ENCODE measurements around the gene MDGA2.

MDGA2 gene

DNA sequence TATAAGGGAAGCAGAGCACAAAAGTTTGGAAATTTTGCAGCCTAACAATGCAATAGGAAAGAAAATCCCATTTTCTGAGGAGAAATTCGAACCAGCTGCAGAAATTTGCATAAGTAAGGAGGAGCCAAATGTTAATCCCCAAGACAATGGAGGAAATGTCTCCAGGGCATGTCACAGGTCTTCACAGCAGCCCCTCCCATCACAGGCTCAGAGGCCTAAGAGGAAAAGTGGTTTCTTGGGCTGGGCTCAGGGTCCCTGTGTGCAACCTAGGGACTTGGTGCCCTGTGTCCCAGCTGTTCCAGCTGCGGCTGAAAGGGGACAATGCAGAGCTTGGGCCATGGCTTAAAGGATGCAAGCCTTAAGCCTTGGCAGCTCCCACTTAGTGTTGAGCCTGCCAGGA is 190.0 kb downstream of the MDGA2 start:
- DNase-seq (ENCODE audit: low spot score), result no peak

DNA sequence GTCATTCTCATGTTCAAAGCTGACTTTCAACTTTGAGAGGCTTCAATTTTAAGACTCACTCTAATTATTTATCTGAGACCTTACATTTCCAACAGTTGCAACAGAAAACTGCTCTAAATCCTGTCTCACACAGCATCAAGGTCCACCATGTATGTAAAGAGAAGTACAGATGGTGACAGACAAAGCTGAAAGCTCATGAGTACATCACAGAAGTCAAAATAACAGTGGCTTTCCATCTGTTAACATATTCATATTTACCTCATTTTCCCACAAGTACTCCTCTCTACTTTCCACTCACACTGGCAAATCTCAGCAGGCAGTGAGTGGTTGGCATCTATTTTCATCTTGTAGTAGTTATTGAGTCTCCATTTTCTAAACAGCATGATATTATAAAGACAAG is 192.0 kb downstream of the MDGA2 start:
- DNase-seq (ENCODE audit: low spot score), result no peak

DNA sequence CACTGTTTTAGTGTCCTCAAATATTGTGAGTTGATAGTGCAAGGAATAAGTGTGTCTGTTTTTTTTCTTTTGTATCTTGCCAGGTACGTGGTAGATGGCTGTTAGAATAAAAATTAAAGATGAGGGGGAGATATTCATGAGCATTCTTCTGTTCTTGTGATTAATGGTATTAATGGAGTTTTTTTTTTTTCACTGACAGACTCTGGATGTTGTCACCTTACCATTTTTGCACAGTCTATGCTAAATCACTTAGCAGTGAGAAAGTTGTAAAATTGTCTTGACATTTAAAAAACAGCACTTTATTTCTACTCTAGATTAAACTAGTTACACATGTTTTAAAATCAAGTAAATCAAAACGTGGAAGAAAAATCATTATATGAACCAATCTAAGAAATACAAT is 204.3 kb downstream of the MDGA2 start:
- DNase-seq (ENCODE audit: low spot score), result no peak

DNA sequence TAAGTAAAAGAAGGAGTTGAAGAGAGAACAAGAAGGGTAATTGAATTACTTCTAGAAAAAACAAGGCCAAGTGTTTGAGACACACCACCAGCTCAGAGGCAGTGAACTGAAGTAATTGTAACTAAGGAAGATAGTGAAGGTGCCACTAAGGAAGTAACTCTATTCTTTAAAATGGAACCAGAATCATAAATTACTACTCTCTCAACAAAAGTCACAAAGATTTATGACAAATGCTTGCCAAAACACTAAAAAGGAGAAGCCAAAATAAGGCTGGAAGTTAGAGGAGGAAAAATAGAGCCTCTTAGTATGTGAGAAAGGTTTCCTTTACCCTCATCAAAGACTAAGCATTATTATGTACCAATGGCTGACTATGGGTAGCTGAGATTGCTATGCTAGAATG is 208.5 kb downstream of the MDGA2 start:
- no peak for DNase-seq (ENCODE audit: low spot score)

DNA sequence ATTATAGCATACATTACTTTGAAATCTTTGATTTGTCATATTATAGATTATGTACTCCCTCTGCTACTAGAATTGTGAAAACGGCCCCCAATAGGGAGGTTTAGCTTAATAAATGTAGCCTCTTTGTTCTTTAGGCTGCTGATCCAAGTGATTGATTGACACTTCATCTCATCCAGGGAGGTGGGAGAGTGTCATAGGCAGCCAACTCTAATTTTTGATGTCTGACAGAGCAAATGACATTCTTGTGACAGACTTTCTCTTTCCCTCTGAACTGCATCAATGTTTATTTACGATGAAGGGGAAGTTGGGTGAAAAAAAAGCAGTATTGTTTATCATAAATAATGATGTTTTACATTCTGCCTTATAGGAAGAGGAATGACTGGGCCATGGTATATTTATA is 221.4 kb downstream of the MDGA2 start:
- DNase-seq (ENCODE audit: low spot score), result no peak

DNA sequence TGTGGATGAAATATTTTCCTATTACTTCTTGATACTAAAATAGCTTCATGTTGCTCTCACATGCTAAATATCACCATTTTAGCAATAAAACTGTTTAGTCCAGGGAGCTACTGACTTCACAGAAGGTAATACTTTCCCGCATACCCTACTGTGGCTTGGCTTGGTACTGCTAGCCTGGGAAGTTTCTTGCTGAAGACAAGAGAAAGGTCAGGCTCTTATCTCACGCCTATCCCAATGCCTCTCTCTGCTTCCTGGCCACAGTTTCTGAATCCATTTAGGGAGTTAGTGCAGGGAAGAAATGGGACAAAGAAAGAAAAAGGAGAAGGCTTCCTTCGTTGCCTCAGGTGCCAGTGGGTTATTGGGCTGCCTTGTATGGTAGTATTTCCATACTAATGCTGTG is 228.3 kb downstream of the MDGA2 start:
- no peak for DNase-seq (ENCODE audit: low spot score)

DNA sequence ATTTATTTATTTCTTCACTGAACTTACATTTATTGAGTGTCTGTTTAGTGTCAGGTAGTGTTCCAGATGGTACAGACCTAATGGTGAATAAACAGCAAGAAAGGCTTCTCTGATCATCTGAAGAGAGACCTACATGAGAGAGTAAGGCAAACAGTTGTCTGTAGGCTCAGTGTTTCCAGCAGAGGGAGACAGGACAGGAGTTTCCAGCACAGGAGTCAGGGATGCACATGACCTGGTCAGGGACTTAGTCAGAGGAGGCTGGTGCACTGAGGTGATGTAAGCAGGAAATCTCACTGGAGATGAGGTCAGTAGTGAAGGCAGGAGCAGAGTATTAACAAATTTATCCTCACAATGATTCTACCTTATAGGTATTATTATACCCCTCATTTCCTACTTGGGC is 233.2 kb downstream of the MDGA2 start:
- peak; percentile 91 for DNase-seq (ENCODE audit: low spot score)

DNA sequence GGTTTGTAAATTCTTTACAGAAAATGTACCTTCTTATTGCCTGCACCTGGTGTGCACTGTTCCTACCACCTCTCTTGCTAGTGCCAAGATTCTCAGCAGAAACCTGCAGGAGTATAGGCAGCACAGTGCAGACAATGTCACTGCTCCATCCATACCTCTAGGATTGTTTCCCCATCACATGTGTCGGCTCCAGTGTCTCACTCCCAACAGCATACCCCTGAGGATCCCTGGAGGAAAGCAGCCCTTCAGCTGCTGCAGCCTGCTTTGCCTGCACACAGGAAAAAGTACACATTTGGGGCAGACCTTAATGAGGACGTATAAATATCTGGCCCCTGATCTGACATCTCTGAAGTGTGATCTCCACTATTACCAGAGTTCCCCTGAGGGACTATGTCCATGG is 235.5 kb downstream of the MDGA2 start:
- DNase-seq (ENCODE audit: low spot score), result no peak

DNA sequence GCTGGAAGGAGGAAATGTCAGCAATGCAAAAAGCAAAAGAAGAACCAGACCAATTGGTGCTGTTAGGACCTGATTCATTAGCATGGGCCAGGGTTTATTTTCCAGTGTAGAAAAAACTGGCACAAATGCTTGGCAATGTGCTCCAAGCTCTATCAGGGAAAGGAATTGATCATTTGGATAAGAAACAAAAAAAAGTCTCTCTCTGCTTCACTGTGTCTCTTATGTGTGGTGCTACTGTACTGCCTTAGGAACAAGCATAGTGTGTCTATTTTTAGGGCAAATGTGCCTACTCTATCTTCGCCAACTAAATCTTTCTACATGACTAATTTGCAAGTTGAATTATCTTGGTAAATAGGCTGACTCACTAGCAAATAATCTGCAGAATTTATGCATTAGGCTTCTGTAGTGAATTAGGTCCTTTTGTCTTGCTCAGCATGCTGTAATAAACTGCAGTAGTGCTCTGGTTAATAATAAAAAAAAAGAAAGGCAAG is 236.7 kb downstream of the MDGA2 start:
- peak; percentile 36 for DNase-seq (ENCODE audit: low spot score)

DNA sequence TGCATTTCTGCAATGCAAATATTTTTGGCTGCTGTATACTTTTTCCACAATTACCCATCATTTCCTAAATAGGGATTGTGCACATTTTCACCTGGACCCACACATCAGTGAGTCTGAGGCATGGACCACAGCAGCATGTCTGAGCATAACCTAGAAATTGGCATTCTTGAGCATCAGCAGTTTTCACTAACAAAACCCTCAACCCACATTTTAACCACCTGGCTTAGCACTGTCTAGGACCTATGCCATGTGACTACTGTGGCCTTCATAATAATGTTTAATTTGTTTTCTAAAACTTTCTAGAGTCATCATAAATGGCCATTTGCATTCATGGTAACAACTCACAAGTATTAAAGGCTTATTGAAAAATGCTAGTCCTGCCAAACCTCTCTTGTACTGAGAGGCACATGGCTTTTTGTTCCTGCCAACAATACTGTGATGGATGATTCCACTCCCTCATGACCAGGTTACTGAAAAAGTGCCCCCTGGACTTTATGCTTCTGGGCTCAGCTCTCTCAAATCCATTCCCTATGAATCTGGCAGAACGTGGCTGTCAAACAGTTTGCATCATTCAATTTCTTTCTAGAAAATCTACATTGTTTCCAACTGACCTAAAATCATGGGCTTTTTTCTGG is 240.0 kb downstream of the MDGA2 start:
- no peak for DNase-seq (ENCODE audit: low spot score)

DNA sequence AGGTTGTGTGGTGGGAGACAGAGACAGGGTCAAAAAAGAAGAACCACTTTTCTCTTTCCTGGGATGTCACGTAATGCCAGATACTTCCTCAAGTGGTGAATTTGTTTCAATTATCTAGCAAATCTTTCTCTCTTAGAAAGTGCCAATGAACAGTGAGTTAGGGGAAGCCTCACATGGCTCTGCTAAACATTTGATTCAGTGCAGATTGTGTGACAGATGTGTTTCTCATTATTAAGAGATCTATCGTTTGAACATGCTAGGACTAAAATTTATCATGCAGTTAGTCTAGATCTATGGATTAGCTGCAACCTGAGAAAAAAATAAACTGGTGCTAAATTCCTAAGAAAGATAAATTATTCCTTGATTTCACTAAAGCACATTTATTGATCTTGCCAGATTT is 247.8 kb downstream of the MDGA2 start:
- DNase-seq (ENCODE audit: low spot score), result no peak

DNA sequence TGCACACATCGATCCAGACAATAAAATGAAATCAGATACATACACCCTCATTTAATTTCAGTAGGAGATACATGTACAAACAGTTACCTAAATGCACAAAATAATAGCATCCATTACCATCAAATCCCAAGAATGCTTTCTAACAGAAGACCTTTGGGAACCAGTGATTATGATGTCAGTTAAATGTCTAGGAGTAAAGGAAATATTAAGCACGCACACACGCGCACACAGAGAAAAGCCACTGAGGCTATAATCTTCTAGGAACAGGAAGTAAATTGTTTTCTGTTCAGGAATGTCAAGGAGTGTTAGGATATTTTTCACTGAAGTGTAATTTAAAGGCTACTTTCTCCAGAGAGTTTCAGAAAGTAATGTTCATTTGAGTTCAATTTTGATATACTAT is 250.1 kb downstream of the MDGA2 start:
- DNase-seq (ENCODE audit: low spot score), result no peak

DNA sequence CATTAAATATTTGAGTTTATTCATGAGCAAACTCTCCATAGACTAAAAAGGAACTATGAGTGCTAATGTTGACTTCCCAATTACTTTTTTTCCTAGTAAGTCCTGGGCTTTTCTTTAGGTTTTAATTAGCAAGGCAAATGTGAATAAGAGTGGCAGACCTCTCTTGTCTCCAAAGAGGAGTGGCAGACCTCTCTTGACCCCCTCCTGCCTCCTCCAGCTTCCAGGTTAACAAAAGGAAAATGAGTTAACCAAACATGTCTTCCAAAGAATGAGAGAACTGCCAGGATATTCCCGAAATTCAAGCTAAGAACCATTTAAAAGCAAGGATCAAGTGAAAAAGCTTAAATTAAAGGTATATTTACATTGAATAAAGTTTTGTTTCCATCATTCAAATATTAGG is 253.2 kb downstream of the MDGA2 start:
- DNase-seq (ENCODE audit: low spot score), result no peak

DNA sequence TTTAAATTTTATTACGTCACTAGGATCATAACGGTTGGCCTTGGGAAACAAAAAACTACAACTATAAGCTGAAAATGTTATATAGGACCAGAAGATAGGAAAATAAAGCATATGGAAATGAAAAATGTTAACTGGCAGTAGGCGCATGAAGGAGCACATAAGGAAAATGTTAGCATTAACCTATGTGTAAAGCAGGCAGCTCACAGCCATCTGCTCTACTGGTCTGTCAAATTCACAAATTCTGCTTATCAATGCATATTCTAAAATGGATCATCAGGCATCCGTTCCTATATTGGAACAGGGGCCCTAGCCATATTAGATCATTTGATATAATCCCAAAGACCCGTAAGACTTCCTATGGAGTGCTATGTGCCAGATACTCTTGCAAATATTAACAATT is 263.9 kb downstream of the MDGA2 start:
- DNase-seq (ENCODE audit: low spot score), result no peak

DNA sequence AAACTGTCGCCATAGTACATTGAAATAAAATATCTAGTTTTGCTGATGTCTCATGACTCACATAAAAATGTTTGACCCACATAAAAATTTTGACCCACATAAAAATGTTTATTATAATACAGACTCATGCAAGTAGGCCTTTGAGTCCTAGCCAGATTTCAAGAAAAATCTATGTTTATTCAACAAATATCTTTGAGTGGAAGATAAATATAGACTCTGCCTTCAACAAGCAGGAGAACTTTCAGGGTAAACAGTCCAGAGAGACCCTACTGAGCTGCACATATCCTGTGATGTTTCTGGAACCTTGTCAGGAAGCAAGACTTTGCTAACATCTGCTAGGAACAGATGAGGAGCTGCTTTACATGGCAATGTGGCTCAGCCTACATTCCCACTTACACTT is 283.1 kb downstream of the MDGA2 start:
- no peak for DNase-seq (ENCODE audit: low spot score)

DNA sequence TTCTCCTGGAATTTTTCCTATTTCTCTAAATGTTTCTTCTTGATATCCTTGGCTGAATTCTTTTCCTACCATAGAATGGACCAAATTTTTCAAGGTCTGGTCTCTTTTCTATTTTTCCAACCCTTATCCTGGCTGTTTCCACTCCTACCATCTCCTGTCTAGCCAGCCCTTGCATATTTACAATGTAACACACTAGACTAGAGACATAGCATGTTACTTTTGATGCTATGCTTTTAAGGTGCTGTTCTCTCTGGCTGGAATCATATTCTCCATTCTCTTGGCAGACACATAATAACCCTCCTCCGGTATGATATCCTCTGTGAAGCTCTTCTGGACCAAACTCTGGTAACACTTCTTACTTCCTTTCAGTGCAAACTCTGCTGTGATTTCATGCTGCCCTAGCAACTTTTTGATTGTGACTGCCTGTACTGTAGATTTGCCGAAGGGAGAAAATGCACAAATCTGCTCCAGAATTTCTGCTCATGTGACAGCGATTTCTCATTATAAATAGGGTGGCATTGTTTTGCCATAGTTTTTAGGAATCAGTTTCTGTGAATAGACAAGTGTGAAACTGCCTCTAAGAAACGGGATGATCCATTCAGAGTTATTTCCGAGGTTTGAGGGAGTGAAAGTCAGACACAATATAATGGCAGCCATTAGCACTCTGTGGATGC is 284.4 kb downstream of the MDGA2 start:
- no peak for DNase-seq (ENCODE audit: low spot score)

DNA sequence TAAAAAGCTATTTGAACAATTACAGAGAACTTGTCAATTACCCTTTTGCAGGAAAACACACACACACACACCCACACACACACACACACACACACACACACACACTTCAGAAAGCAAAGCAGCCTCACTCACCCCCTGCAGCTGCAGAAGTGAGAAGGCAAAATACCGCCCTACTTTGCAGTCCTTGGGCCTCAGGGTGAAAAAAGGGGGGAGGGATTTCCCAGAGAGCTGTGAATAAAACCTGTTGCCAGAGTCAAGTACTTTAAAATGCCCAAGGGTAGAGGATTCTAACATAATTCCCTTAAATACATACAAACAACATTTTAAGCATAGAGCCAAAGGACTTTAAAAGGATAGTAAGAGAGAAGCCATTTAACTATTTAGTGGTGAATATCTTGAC is 285.9 kb downstream of the MDGA2 start:
- DNase-seq (ENCODE audit: low spot score), result no peak

DNA sequence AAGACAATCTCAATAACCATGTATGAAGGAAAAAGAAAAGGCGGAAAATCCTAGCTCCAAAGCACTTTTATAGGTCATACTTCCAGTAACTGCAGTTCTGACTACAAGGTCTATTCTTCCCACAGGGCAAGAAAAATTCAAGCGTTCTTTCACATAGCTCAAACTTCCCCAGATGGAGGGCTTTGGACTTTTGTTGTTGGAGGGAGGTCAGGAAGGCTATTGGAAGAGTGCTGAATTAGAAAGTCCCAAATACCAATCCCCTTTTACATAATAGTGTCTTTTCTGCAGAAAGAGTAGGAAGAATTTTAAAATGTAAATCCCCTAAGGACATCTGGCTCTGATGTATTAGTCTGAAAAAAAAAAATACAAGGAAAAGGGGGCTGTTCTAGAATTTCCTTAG is 309.4 kb downstream of the MDGA2 start:
- no peak for DNase-seq (ENCODE audit: low spot score)

DNA sequence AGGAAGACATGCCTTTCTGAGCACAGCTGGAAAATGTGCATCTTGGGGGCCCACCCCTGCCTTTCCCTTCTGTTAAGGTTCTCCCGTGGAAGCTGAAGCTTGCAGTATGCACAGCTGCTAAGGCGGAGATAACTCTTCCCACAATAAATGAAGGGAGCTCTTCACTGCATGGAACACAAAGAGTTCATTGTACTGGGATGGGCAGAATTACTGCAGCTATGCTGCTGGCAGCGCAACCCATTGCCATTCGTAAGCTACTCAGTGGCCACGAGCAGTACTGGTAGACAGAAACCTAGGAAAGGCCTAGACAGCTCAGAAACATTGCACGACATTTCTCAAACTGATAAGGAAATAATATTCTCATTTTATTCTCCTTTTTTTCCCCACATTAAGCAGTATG is 310.2 kb downstream of the MDGA2 start:
- DNase-seq (ENCODE audit: low spot score), result no peak

DNA sequence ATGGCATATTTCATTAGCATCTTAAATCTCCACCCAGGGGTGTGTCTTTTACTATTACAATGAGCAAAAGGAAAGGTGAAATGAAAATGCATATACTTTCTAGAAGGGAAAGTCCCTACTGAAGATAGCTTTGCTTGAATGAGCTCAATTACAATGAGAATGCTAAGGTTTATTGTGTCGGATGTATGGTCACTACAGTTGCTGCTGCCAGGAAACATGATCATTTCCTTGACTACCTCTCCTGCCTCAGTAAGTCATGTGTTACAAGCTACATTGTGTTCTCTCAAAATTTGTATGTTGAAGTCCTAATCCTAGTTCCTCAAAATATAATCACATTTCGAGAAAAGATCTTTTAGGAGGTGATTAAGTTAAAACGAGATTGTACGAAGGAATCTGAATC is 322.2 kb downstream of the MDGA2 start:
- DNase-seq (ENCODE audit: low spot score), result no peak

DNA sequence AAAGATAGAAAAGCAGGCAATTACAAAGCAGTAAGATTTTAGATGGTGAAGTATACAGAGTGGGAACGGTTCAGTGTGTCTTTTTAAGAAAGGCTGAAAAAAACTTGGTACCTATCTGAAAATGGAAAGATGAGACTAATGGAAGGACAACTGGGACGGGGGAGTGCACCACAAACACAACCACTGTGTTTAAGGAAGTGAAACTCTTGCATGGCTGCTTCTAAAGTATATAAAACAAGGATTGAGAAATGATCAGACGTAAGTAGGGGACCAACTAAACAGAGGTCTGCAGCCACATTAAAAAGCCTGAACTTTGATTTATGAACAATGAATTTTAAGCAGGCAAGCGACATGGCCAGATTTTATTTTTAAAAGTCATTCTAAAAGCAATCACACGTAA is 328.6 kb downstream of the MDGA2 start:
- no peak for DNase-seq (ENCODE audit: low spot score)

DNA sequence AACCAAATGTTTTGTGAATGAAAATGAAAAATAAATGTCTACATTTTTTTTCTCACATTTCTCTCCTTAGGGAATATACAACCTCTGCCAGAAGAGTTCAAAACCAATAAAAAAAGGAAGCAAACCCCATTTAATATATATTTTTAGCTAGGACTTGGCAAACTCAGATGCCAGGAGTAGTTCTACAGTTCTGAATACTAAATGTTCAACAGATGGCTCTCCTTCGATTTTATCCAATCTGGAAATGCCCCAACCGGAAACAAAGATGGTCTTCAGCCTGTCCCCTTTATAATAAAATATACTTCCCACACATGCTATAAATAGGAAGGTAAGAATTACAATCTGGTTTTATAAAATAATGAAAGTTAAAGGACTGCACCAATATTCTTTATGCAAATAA is 330.4 kb downstream of the MDGA2 start:
- no peak for DNase-seq (ENCODE audit: low spot score)

DNA sequence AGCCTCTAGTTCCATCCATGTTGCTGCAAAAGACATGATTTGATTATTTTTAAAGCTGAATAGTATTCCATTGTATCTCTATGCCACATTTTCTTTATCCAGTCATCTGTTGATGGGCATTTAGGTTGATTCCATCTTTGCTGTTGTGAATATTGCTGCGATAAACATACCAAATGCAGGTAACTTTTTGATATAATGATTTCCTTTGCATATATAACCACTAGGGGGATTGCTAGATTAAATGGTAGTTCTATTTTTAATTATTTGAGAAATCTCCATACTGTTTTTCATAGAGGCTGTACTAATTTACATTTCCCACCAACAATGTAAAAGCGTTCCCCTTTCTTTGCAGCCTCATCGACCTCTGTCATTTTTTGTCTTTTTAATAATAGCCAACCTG is 342.5 kb downstream of the MDGA2 start:
- no peak for DNase-seq (ENCODE audit: low spot score)

DNA sequence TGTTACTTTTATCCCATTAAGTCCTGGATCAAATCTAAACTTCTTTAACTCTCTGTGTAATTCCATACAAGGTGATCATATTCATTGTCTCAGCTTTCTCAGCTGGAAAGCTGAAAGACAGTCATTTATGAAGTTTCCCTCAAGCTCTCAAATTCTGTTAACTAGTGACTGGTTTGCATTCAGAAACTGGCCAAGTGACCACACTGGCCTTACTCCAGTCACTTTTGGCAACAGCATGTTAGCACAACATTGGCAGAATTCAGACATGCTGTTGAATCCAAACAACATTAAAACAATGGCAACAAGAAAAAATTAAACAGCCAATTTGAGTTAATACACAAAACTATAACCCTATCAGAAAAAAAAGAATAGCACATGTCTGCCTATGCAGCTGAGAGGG is 343.3 kb downstream of the MDGA2 start:
- no peak for DNase-seq (ENCODE audit: low spot score)
